ENCODE measurements around the gene FGF5. TPM values are rescaled to one million over a fixed set of nuclear protein-coding genes. Genes with fewer than 3 reads are reported as not detected.

Gene FGF5
- total RNA-seq, 1 donor from 2014 or later = not detected

- no peak overlapping the region for H3K4me3 ChIP-seq
- no peak overlapping the region for H3K27ac ChIP-seq
- H3K27me3 ChIP-seq = no peaks in the 10 kb centered on the region
- intact Hi-C loops (cut with DNase I) = no loop called here
- TF ChIP-seq POLR2A (IDR thresholded peaks at IDR 0.05) (no peak), POLR2AphosphoS5 (IDR thresholded peaks at IDR 0.05; ENCODE audit: insufficient read depth in 1 of 2, low read depth in 1 of 2) (no peak), CTCF (IDR thresholded peaks at IDR 0.05) (no peak)
- H3K36me3 ChIP-seq = no peaks in the 10 kb centered on the region
- no peak for DNase-seq (ENCODE audit: extremely low spot score in 2 of 2)
- H3K4me1 ChIP-seq = no peaks in the 10 kb centered on the region
- H3K9me3 ChIP-seq = no peaks in the 10 kb centered on the region
Measured at GRCh38 chr4:80301884-80302283, 35.4 kb downstream of the FGF5 start.

GRCh38 chr4:80302616-80303223 lies 36.3 kb downstream of the FGF5 start:
- intact Hi-C loops (cut with DNase I) = no loop called here
- H3K4me1 ChIP-seq = no peaks in the 10 kb centered on the region
- no peak for DNase-seq (ENCODE audit: extremely low spot score in 2 of 2)
- H3K36me3 ChIP-seq = no peaks in the 10 kb centered on the region
- no peak overlapping the region for H3K4me3 ChIP-seq
- no peak overlapping the region for H3K27ac ChIP-seq
- no peak for TF ChIP-seq CTCF (IDR thresholded peaks at IDR 0.05)
- no peaks in the 10 kb centered on the region for H3K27me3 ChIP-seq
- H3K9me3 ChIP-seq = no peaks in the 10 kb centered on the region

- Histone ChIP-seq H3K9me3 (no peaks in the 10 kb centered on the region), H3K4me3 (no peak overlapping the region), H3K27me3 (no peaks in the 10 kb centered on the region), H3K27ac (no peak overlapping the region), H3K4me1 (no peaks in the 10 kb centered on the region), H3K36me3 (no peaks in the 10 kb centered on the region)
- DNase-seq (ENCODE audit: extremely low spot score in 2 of 2) = no peak
- TF ChIP-seq POLR2AphosphoS5 (IDR thresholded peaks at IDR 0.05; ENCODE audit: insufficient read depth in 1 of 2, low read depth in 1 of 2) (no peak), POLR2A (IDR thresholded peaks at IDR 0.05) (no peak)
- intact Hi-C loops (cut with DNase I) = no loop called here
Measured at GRCh38 chr4:80305466-80305865, 39.0 kb downstream of the FGF5 start.

GRCh38 chr4:80306260-80306659 lies 39.8 kb downstream of the FGF5 start:
- Histone ChIP-seq H3K9me3 (no peaks in the 10 kb centered on the region), H3K27me3 (no peaks in the 10 kb centered on the region), H3K4me3 (no peak overlapping the region), H3K4me1 (no peaks in the 10 kb centered on the region), H3K36me3 (no peaks in the 10 kb centered on the region), H3K27ac (no peak overlapping the region)
- DNase-seq (ENCODE audit: extremely low spot score in 2 of 2) = no peak
- TF ChIP-seq POLR2A (IDR thresholded peaks at IDR 0.05) (no peak), CTCF (IDR thresholded peaks at IDR 0.05) (no peak)
- intact Hi-C loops (cut with DNase I) = no loop called here

- intact Hi-C loops (cut with DNase I) = no loop called here
- Histone ChIP-seq H3K27me3 (no peaks in the 10 kb centered on the region), H3K27ac (no peak overlapping the region), H3K36me3 (no peaks in the 10 kb centered on the region), H3K4me1 (no peaks in the 10 kb centered on the region), H3K4me3 (no peak overlapping the region), H3K9me3 (no peaks in the 10 kb centered on the region)
- no peak for DNase-seq (ENCODE audit: extremely low spot score in 2 of 2)
- no peak for TF ChIP-seq CTCF (IDR thresholded peaks at IDR 0.05)
- no peak for TF ChIP-seq POLR2AphosphoS5 (IDR thresholded peaks at IDR 0.05; ENCODE audit: insufficient read depth in 1 of 2, low read depth in 1 of 2)
- no peak for TF ChIP-seq POLR2A (IDR thresholded peaks at IDR 0.05)
Measured at GRCh38 chr4:80307183-80307735, 40.8 kb downstream of the FGF5 start.
